ENCODE results near the gene COX6A2. TPM values are rescaled to one million over a fixed set of nuclear protein-coding genes. Genes with fewer than 3 reads are reported as not detected.

Gene COX6A2
- total RNA-seq, 2 experiments from 2014 or later, result not detected

DNA sequence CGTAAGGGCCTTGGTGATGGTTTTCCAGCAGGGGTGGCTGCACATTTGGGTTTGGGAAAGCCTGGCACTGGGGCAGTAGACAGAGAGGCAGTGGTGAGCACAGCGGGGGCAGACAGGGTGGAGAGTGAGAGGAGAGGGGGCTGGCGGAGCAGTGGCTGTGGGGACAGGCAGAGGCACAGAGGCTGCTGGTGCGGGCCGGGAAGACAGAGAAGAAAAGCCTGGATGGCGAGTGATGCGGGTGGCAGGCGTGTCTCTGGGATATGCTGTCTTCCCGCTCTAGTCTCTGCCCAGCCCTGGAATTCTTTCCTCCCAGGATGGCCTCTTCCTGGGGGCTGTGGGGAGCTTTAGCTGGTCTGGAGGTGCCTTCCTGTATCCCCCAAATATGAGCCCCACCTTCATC is 18.1 kb downstream of the COX6A2 start:
- Histone ChIP-seq H3K27ac (ENCODE audit: low read depth, low read length, poor library complexity, severe bottlenecking) (no peak overlapping the region), H3K4me1 (ENCODE audit: insufficient read depth, low read length, poor library complexity, severe bottlenecking) (no peaks in the 10 kb centered on the region), H2AFZ (ENCODE audit: low read length) (no peak overlapping the region), H3K36me3 (ENCODE audit: insufficient read depth, low read length) (no peaks in the 10 kb centered on the region), H3K79me2 (ENCODE audit: insufficient read depth, low read depth, low read length) (no peaks in the 10 kb centered on the region), H4K20me1 (ENCODE audit: insufficient read depth, low read length) (no peaks in the 10 kb centered on the region), H3K4me2 (ENCODE audit: low read length) (no peak overlapping the region), H3K4me3 (ENCODE audit: low read depth, low read length, poor library complexity, severe bottlenecking) (no peak overlapping the region), H3K9me2 (ENCODE audit: insufficient read depth, low read length) (no peaks in the 10 kb centered on the region), H3K9me3 (ENCODE audit: low read length) (no peaks in the 10 kb centered on the region)
- intact Hi-C loops (cut with micrococcal nuclease; ENCODE audit: unreplicated experiment), result no loop called here
- no peak for DNase-seq (ENCODE audit: low spot score)
- TF ChIP-seq, protein P1, sequence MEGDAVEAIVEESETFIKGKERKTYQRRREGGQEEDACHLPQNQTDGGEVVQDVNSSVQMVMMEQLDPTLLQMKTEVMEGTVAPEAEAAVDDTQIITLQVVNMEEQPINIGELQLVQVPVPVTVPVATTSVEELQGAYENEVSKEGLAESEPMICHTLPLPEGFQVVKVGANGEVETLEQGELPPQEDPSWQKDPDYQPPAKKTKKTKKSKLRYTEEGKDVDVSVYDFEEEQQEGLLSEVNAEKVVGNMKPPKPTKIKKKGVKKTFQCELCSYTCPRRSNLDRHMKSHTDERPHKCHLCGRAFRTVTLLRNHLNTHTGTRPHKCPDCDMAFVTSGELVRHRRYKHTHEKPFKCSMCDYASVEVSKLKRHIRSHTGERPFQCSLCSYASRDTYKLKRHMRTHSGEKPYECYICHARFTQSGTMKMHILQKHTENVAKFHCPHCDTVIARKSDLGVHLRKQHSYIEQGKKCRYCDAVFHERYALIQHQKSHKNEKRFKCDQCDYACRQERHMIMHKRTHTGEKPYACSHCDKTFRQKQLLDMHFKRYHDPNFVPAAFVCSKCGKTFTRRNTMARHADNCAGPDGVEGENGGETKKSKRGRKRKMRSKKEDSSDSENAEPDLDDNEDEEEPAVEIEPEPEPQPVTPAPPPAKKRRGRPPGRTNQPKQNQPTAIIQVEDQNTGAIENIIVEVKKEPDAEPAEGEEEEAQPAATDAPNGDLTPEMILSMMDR (conservative IDR thresholded peaks at IDR 0.05; ENCODE audit: low read length), result no peak
- TF ChIP-seq EZH2phosphoT487 (IDR thresholded peaks at IDR 0.05; ENCODE audit: borderline replicate concordance, low read depth, low read length), result no peak
- ChIA-PET POLR2A (no interaction called here), CTCF (ENCODE audit: unreplicated experiment) (no interaction called here)
- BruUV-seq (replicated peaks), result no TSS peak

DNA sequence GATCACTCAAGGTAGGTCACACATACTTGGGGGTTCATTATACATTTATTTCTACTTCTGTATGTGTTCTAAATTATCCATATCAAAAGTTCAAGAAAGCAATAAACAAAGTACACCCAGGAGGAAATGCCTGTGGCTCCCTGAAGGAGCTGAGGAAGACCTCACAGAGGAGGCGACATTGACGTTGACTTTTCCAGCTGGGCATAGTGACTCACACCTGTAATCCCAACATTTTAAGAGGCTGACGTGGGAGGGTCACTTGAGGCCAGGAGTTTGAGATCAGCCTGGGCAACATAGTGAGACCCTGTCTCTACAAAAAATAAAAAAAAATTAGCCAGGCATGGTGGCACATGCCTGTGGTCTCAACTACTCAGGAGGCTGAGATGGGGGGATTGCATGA is 18.7 kb downstream of the COX6A2 start:
- Histone ChIP-seq H3K9me2 (ENCODE audit: insufficient read depth, low read length) (no peaks in the 10 kb centered on the region), H3K4me2 (ENCODE audit: low read length) (no peak overlapping the region), H3K36me3 (ENCODE audit: insufficient read depth, low read length) (no peaks in the 10 kb centered on the region), H3K79me2 (ENCODE audit: insufficient read depth, low read depth, low read length) (no peaks in the 10 kb centered on the region), H3K4me3 (ENCODE audit: low read depth, low read length, poor library complexity, severe bottlenecking) (no peak overlapping the region), H3K27ac (ENCODE audit: low read depth, low read length, poor library complexity, severe bottlenecking) (no peak overlapping the region), H3K9me3 (ENCODE audit: low read length) (no peaks in the 10 kb centered on the region), H4K20me1 (ENCODE audit: insufficient read depth, low read length) (no peaks in the 10 kb centered on the region), H3K4me1 (ENCODE audit: insufficient read depth, low read length, poor library complexity, severe bottlenecking) (no peaks in the 10 kb centered on the region), H2AFZ (ENCODE audit: low read length) (no peak overlapping the region)
- ChIA-PET POLR2A (no interaction called here), CTCF (ENCODE audit: unreplicated experiment) (no interaction called here)
- no peak for DNase-seq (ENCODE audit: low spot score)
- BruUV-seq (replicated peaks), result no TSS peak
- intact Hi-C loops (cut with micrococcal nuclease; ENCODE audit: unreplicated experiment), result no loop called here
- no peak for TF ChIP-seq EZH2phosphoT487 (IDR thresholded peaks at IDR 0.05; ENCODE audit: borderline replicate concordance, low read depth, low read length)

DNA sequence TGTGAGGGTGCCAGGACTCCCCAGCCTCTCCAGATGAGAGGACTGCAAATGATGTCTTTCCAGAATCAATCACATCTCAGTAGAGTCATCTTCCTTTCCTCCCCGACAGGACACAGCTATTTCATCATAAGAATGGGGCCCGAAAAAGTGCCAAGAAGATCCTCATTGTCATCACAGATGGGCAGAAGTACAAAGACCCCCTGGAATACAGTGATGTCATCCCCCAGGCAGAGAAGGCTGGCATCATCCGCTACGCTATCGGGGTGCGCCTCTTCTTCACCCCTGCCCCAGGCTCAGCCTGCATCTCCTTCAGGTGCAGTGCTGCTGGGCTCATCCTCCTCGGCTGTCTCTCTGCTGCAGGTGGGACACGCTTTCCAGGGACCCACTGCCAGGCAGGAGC is 20.8 kb downstream of the COX6A2 start:
- ChIA-PET CTCF (ENCODE audit: unreplicated experiment) (no interaction called here), POLR2A (interaction anchor here (0.6 kb wide), 1 partner anchor 355 kb away, joined by 3 read pairs; no protein-coding TSS in a partner anchor)
- intact Hi-C loops (cut with micrococcal nuclease; ENCODE audit: unreplicated experiment), result no loop called here
- TF ChIP-seq, protein P1 (conservative IDR thresholded peaks at IDR 0.05; ENCODE audit: low read length), result no peak
- no peak for TF ChIP-seq EZH2phosphoT487 (IDR thresholded peaks at IDR 0.05; ENCODE audit: borderline replicate concordance, low read depth, low read length)
- no peaks in the 10 kb centered on the region for H4K20me1 ChIP-seq (ENCODE audit: insufficient read depth, low read length)
- H3K4me1 ChIP-seq (ENCODE audit: insufficient read depth, low read length, poor library complexity, severe bottlenecking), result no peaks in the 10 kb centered on the region
- H2AFZ ChIP-seq (ENCODE audit: low read length), result no peak overlapping the region
- H3K4me2 ChIP-seq (ENCODE audit: low read length), result no peak overlapping the region
- no peaks in the 10 kb centered on the region for H3K36me3 ChIP-seq (ENCODE audit: insufficient read depth, low read length)
- H3K27ac ChIP-seq (ENCODE audit: low read depth, low read length, poor library complexity, severe bottlenecking), result no peak overlapping the region
- BruUV-seq (replicated peaks), result no TSS peak
- no peak for DNase-seq (ENCODE audit: low spot score)
- H3K4me3 ChIP-seq (ENCODE audit: low read depth, low read length, poor library complexity, severe bottlenecking), result no peak overlapping the region
- H3K9me3 ChIP-seq (ENCODE audit: low read length), result no peaks in the 10 kb centered on the region
- no peaks in the 10 kb centered on the region for H3K79me2 ChIP-seq (ENCODE audit: insufficient read depth, low read depth, low read length)
- no peaks in the 10 kb centered on the region for H3K9me2 ChIP-seq (ENCODE audit: insufficient read depth, low read length)
